Measurements from ENCODE around the gene RAD23B. TPM values are rescaled to one million over a fixed set of nuclear protein-coding genes. Genes with fewer than 3 reads are reported as not detected.

The RAD23B gene
- total RNA-seq, 4 donors from 2014 or later = 45.7 to 57.4 (median 50.5) TPM

DNA sequence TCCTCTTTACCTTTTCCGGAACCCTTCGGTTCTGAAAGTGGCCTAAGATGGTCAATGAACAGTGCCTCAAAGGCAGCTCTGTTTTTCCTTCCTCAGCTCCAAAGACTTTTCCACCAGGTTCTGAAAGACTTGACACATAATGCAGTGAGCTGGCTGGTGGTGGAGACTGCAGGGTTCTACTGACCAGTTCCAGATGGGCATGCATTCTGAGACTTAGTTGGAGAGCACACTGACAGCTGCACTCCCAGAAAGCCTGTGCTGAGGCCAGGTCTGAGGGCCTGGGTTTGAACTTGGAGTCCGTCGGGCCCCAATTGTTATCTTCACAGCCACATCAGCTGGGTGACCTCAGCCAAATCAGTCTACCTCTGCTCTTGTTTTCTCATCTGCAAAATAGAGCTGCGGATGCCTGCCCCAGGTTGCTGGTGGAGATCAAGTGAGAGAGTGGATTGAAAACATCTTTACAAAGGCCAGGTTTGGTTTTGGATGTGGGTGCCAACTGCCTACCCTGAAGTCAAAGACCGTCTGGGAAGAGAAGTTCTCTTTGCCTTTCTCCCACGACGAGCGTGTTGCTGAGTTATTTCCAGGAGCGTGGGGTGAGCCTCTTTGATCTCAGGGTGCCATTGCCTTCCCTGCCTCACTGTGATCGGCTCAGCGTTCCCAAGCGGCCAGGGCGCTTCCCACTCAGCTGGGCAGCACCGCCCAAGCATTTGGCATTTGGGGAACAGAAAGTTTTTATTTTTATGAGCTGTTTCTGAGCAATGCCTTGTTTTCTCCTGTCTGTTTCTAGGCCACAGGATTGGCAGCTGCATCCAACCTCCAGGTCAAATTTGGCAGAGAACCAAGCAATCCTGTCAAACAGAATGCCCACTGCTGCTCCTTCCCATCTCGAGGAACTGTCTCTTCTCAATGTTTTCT lies 54.9 kb downstream of the RAD23B start:
- Histone ChIP-seq H3K4me3 (no peak overlapping the region), H3K27me3 (no peaks in the 10 kb centered on the region), H3K36me3 (peaks cover 0 to 20% (median 0%) of the 10 kb centered on the region in 3 donors), H3K4me1 (peaks cover 0 to 5% (median 0%) of the 10 kb centered on the region in 4 donors), H3K9me3 (no peaks in the 10 kb centered on the region), H3K27ac (no peak overlapping the region)
- DNase-seq = no peak
- no peak for TF ChIP-seq POLR2A (IDR thresholded peaks at IDR 0.05)
- TF ChIP-seq, protein P1, sequence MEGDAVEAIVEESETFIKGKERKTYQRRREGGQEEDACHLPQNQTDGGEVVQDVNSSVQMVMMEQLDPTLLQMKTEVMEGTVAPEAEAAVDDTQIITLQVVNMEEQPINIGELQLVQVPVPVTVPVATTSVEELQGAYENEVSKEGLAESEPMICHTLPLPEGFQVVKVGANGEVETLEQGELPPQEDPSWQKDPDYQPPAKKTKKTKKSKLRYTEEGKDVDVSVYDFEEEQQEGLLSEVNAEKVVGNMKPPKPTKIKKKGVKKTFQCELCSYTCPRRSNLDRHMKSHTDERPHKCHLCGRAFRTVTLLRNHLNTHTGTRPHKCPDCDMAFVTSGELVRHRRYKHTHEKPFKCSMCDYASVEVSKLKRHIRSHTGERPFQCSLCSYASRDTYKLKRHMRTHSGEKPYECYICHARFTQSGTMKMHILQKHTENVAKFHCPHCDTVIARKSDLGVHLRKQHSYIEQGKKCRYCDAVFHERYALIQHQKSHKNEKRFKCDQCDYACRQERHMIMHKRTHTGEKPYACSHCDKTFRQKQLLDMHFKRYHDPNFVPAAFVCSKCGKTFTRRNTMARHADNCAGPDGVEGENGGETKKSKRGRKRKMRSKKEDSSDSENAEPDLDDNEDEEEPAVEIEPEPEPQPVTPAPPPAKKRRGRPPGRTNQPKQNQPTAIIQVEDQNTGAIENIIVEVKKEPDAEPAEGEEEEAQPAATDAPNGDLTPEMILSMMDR (IDR thresholded peaks at IDR 0.05) = no peak

DNA sequence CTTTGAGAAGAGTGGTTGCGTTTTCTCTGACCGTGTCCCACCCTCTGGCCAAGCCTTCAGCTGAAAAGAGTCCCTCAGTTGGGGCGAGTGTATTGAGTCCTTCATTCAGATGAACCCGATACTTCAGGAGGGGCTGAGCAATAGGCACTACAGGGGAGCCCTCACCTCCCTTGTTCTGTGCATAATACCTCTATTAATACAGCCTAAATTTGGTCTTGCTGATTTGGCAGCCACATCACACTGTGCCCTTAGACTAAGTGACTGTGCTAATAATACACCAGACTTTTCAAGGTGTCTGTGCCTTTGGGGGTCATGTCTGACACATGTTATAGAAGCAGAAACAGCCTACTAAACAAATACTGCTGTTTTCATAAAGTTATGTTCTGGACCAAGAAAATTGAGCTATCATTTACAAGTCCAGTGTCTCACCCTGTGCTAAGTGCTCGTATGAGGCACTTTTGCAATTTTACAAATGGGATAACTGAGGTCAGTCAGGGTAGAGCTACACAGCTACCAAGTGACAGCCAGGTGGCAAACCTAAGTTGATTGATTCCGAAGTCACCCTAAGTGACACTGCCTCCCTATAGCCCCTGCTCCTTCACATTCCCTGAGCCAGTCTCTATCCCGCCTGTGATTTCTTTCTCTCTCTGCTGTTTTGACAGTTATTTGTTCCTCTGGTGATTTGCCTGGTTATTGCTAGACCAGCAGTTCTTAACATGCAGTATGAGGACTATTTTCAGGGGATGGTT lies 56.0 kb downstream of the RAD23B start:
- Histone ChIP-seq H3K9me3 (no peaks in the 10 kb centered on the region), H3K27ac (no peak overlapping the region), H3K27me3 (no peaks in the 10 kb centered on the region), H3K4me3 (no peak overlapping the region), H3K36me3 (peaks cover 0 to 9% (median 0%) of the 10 kb centered on the region in 3 donors), H3K4me1 (peaks cover 0 to 5% (median 0%) of the 10 kb centered on the region in 4 donors)
- no peak for DNase-seq
- TF ChIP-seq, protein P1 (IDR thresholded peaks at IDR 0.05) = no peak
- TF ChIP-seq POLR2A (IDR thresholded peaks at IDR 0.05) = no peak

DNA sequence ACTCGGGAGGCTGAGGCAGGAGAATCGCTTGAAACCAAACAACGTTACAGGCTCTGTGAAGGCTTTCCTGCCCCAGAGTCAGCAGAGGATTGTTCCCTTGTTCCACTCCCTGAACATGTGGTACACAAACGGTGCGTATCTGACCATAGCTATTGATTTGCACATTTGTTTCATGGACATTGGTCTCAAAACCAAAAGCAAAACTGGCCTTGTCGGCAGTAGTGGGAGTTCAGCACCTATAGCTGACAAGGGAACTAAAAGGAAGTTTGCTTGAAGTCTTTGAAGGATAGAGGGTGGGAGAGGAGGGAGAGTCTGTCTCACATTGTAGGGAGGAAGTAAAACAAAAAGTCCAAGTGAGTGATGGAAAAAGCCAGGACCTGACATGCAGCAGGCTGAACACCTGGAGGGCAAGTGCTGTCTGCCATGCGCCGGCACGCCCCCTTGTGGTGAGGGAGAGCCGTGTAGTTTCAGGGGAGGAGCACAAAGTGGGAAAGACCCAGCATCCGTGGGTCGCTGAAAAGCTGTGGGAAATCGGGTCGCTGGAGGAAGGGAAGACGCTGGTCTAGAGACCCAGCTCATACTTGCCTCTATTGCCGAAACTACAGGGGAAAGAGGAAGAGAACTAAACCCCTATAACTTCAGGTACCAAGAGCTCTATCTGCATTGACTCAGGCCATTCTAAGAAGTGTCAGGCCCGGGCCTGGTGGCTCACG lies 58.0 kb downstream of the RAD23B start:
- TF ChIP-seq, protein P1 (IDR thresholded peaks at IDR 0.05) = peak; percentile 59 to 93 (median 88)
- TF ChIP-seq POLR2A (IDR thresholded peaks at IDR 0.05) = no peak
- H3K27ac ChIP-seq = peak overlapping the region in 1 of 4 donors; percentile 21
- H3K27me3 ChIP-seq = no peaks in the 10 kb centered on the region
- H3K9me3 ChIP-seq = no peaks in the 10 kb centered on the region
- H3K4me1 ChIP-seq = peaks cover 0 to 5% (median 0%) of the 10 kb centered on the region in 4 donors
- peak overlapping the region in 2 of 4 donors; percentile 24 to 27 for H3K4me3 ChIP-seq
- H3K36me3 ChIP-seq = no peaks in the 10 kb centered on the region
- peak; percentile 87 to 93 (median 91) for DNase-seq

DNA sequence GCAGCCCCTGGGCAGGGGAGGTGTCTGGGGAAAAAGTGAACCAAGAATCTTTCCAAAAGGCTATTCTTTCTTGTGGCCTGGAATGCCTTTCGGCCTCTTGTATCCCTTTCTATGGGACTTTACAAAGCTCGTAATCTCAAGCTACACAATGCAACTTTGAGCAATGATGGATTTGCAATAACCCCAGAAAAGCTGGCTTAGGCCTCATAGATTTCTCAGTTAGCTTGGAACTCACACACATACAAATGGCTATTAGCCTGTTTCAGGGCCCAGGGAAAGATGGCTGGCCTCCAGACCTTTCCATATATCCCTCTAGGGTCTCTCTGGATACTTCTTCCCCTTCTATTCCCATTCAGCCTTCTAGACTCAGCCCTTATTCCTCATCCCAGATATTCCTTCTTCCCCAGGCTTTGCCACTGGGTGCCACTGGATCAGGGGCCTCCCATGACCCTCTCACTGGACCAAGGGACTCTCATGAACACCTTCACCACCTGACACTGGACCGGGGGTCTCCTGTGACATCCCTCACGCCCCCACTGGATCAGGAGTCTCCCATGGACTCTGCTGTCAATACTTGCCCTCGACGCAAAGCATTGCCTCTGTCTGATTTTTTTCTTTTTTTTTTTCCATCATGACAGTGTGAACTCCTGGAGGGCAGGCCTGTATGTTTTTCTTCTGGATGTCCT lies 59.5 kb downstream of the RAD23B start:
- Histone ChIP-seq H3K9me3 (no peaks in the 10 kb centered on the region), H3K27ac (no peak overlapping the region), H3K27me3 (no peaks in the 10 kb centered on the region), H3K4me3 (no peak overlapping the region), H3K4me1 (peaks cover 0 to 5% (median 0%) of the 10 kb centered on the region in 4 donors), H3K36me3 (no peaks in the 10 kb centered on the region)
- TF ChIP-seq POLR2A (IDR thresholded peaks at IDR 0.05) = no peak
- TF ChIP-seq, protein P1 (IDR thresholded peaks at IDR 0.05) = no peak
- DNase-seq = no peak

DNA sequence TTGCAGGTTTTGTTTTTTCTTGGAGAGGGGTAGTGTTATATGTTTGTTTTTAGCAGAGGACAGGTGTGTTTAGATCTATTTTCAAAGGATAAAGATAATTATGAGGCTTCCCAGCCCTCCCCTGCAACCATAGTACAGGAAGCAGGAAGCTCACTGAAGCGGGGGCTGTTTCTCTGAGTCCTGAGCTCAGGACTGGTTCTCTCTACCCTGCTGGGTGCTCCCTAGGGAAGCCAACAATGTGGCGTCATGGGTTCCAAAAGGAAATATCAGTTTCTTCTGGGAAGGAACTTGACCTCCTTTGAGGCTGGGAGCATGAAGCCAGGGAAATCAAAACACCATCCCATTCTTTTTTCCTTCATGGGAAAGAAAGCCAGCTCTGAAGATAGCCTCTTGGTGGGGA lies 62.2 kb downstream of the RAD23B start:
- H3K36me3 ChIP-seq = no peaks in the 10 kb centered on the region
- no peak for DNase-seq
- no peak for TF ChIP-seq POLR2A (IDR thresholded peaks at IDR 0.05)
- TF ChIP-seq, protein P1 (IDR thresholded peaks at IDR 0.05) = no peak

More for the DNA sequence above, 62.2 kb downstream of the RAD23B start:
- no peaks in the 10 kb centered on the region for H3K27me3 ChIP-seq
- no peaks in the 10 kb centered on the region for H3K9me3 ChIP-seq
- no peak overlapping the region for H3K27ac ChIP-seq
- H3K4me3 ChIP-seq = no peak overlapping the region
- H3K4me1 ChIP-seq = peaks cover 0 to 5% (median 0%) of the 10 kb centered on the region in 4 donors

All from Peyer's patch (tissue), 4 donors.